ENCODE measurements around the gene GPT2.

DNA sequence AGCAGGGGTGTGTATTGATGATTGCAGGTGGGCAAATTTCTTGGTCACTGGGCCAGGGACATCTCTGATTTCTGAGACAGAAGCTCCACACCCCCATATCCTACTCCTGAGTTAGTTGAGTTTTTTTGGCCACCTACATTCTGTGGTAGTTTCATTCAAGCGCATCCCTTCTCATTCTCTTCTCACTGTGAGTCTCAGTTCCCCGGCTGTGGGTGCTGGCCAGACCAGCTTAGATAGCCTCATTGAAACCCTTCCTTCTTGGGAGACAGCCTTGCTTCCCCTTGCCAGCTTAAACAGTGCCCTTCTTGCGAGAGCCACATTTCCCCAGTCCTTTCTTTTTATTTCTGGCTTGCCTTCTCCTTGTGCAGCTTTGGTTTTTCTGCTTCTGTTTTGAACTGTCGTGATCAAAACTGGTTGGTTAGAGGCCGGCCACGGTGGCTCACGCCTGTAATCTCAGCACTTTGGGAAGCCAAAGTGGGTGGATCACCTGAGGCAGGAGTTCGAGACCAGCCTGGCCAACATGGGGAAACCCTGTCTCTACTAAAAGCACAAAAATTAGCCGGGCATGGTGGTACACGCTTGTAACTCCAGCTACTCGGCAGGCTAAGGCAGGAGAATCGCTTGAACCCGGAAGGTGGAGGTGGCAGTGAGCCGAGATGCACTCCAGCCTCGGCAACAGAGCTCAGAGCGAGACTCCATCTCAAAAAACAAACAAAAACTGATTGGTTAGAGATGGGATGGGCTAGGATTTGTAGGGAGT is 2.8 kb downstream of the GPT2 start:
- TF ChIP-seq, protein P1, sequence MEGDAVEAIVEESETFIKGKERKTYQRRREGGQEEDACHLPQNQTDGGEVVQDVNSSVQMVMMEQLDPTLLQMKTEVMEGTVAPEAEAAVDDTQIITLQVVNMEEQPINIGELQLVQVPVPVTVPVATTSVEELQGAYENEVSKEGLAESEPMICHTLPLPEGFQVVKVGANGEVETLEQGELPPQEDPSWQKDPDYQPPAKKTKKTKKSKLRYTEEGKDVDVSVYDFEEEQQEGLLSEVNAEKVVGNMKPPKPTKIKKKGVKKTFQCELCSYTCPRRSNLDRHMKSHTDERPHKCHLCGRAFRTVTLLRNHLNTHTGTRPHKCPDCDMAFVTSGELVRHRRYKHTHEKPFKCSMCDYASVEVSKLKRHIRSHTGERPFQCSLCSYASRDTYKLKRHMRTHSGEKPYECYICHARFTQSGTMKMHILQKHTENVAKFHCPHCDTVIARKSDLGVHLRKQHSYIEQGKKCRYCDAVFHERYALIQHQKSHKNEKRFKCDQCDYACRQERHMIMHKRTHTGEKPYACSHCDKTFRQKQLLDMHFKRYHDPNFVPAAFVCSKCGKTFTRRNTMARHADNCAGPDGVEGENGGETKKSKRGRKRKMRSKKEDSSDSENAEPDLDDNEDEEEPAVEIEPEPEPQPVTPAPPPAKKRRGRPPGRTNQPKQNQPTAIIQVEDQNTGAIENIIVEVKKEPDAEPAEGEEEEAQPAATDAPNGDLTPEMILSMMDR (IDR thresholded peaks at IDR 0.05), result no peak
- no peak for TF ChIP-seq EZH2 (IDR thresholded peaks at IDR 0.05)
- no peak for TF ChIP-seq EZH2phosphoT487 (IDR thresholded peaks at IDR 0.05)

All from neural progenitor cell (in vitro differentiated cells).